H1 (cell line): ENCODE data around the gene APP.

Experiments used
- CHD1 ChIP-seq: IDR thresholded peaks from 2 replicates; pipeline ENCODE4 v1.6.1; 2012; ENCODE audit warnings: low read depth, low read length, improper control_type of control experiment
- CHD2 ChIP-seq: IDR thresholded peaks from 2 replicates; pipeline ENCODE4 v1.6.1; 2012; ENCODE audit warnings: low read length, improper control_type of control experiment
- CHD7 ChIP-seq: fragments of 300-600 bp; sonication (generic); IDR thresholded peaks from 2 replicates; pipeline ENCODE4 v1.7.1; 2012; ENCODE audit warnings: low read length, moderate library complexity, mild to moderate bottlenecking, inconsistent platforms; ENCODE audit not compliant: insufficient replicate concordance
- CTCF ChIP-seq, 3 experiments: IDR thresholded peaks; 1 replicate in 2 of 3; 2 replicates in 1 of 3; pipeline versions ENCODE4 v1.5.1 to v1.6.1; 2011; ENCODE audit warnings: low read length in 3 of 3, mild to moderate bottlenecking in 3 of 3, inconsistent platforms in 2 of 3, low read depth in 1 of 3, moderate library complexity in 1 of 3; ENCODE audit not compliant: insufficient read depth in 1 of 3; ENCODE audit errors: control extremely low read depth in 1 of 3
- EZH2 ChIP-seq: fragments of 200-600 bp; sonication (generic); IDR thresholded peaks from 2 replicates; pipeline ENCODE4 v1.7.1; 2012; ENCODE audit warnings: low read depth, mild to moderate bottlenecking, moderate library complexity, low read length, inconsistent platforms; ENCODE audit not compliant: severe bottlenecking
- GABPA ChIP-seq: IDR thresholded peaks from 2 replicates; pipeline ENCODE4 v1.6.1; 2011; ENCODE audit warnings: mild to moderate bottlenecking, low read length, moderate library complexity, borderline replicate concordance; ENCODE audit not compliant: insufficient read depth
- JUN ChIP-seq: IDR thresholded peaks from 2 replicates; pipeline ENCODE4 v1.6.1; 2011; ENCODE audit warnings: low read depth, mild to moderate bottlenecking, improper control_type of control experiment, low read length
- POLR2A ChIP-seq, 2 experiments: IDR thresholded peaks; 1 replicate in 1 of 2; 2 replicates in 1 of 2; pipeline ENCODE4 v1.6.1; 2011; ENCODE audit warnings: low read depth in 2 of 2, low read length in 2 of 2, mild to moderate bottlenecking in 2 of 2; ENCODE audit errors: control extremely low read depth in 1 of 2
- POLR2AphosphoS5 ChIP-seq: IDR thresholded peaks from 2 replicates; pipeline ENCODE4 v1.6.1; 2011; ENCODE audit warnings: low read depth, low read length
- SP1 ChIP-seq: IDR thresholded peaks from 2 replicates; pipeline ENCODE4 v1.6.1; 2011; ENCODE audit warnings: low read depth, low read length
- TAF7 ChIP-seq: optimal IDR thresholded peaks from 2 replicates; pipeline ENCODE3; 2011; ENCODE audit warnings: low read depth, mild to moderate bottlenecking, inconsistent platforms, low read length, moderate library complexity, borderline replicate concordance
- TCF12 ChIP-seq: IDR thresholded peaks from 2 replicates; pipeline ENCODE4 v1.6.1; 2011; ENCODE audit warnings: low read depth, mild to moderate bottlenecking, low read length
- TEAD4 ChIP-seq: IDR thresholded peaks from 2 replicates; pipeline ENCODE4 v1.6.1; 2012; ENCODE audit warnings: low read depth, low read length, inconsistent platforms, mixed read lengths

GRCh38 chr21:25862112-25862511 is 308.5 kb downstream of the APP start:
- TF ChIP-seq CTCF (IDR thresholded peaks at IDR 0.05; ENCODE audit: control extremely low read depth in 1 of 3, insufficient read depth in 1 of 3, low read depth in 1 of 3, low read length in 3 of 3): no peak
- TF ChIP-seq TCF12: no peak
- TF ChIP-seq TAF7: no peak
- no peak for TF ChIP-seq POLR2A (IDR thresholded peaks at IDR 0.05; ENCODE audit: control extremely low read depth in 1 of 2, low read depth in 2 of 2, low read length in 2 of 2)
- no peak for TF ChIP-seq TEAD4
- no peak for TF ChIP-seq GABPA
- TF ChIP-seq EZH2: no peak
- no peak for TF ChIP-seq JUN
- TF ChIP-seq SP1: no peak
- TF ChIP-seq POLR2AphosphoS5: no peak
- TF ChIP-seq CHD7: no peak
- no peak for TF ChIP-seq CHD2
- TF ChIP-seq CHD1: no peak
